ENCODE results near the gene DNASE1L2.

DNA sequence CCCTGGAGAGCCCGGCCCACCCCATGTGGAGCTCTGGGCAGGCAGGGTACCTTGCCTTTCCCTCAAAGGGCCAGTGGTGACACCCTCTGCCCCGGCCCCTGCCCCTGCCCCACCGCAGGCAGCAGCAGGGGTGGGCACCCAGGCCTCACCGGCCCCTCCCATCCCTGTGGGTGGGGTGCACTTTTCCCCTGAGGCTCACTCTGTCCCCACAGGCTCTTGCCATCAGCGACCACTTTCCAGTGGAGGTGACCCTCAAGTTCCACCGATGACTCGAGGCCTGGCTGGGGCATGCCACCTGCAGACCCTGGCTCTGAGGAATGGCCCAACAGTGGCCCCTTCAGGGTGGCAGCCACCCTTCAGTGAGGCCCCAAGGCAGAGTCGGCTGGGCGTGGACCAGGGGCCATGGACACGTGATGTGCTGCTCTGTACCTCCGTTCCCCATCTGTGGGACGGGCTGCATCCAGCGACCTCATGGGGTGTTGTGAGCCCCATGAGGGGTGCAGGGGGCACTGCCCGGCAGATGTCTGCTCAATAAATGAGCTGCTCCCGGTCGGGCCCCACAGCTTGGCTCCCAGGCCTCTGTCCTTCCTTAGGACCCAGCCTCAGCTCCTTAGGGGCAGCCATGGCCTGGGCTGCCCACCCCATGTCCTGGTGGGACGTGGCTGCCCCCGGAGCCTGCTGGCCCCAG is 2.0 kb downstream of the DNASE1L2 start:
- TF ChIP-seq, protein P1, sequence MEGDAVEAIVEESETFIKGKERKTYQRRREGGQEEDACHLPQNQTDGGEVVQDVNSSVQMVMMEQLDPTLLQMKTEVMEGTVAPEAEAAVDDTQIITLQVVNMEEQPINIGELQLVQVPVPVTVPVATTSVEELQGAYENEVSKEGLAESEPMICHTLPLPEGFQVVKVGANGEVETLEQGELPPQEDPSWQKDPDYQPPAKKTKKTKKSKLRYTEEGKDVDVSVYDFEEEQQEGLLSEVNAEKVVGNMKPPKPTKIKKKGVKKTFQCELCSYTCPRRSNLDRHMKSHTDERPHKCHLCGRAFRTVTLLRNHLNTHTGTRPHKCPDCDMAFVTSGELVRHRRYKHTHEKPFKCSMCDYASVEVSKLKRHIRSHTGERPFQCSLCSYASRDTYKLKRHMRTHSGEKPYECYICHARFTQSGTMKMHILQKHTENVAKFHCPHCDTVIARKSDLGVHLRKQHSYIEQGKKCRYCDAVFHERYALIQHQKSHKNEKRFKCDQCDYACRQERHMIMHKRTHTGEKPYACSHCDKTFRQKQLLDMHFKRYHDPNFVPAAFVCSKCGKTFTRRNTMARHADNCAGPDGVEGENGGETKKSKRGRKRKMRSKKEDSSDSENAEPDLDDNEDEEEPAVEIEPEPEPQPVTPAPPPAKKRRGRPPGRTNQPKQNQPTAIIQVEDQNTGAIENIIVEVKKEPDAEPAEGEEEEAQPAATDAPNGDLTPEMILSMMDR (IDR thresholded peaks at IDR 0.05 in 2 of 3, conservative IDR thresholded peaks at IDR 0.05 in 1 of 3; ENCODE audit: borderline replicate concordance in 1 of 3, insufficient read depth in 1 of 3, low read depth in 2 of 3, low read length in 2 of 3), result no peak
- no peak for TF ChIP-seq EZH2 (IDR thresholded peaks at IDR 0.05)
- TF ChIP-seq POLR2AphosphoS5 (IDR thresholded peaks at IDR 0.05; ENCODE audit: low read depth, low read length), result no peak
- no peak for TF ChIP-seq TCF7L2 (IDR thresholded peaks at IDR 0.05; ENCODE audit: borderline replicate concordance, extremely low read depth, insufficient read depth, insufficient read length)
- TF ChIP-seq POLR2A (IDR thresholded peaks at IDR 0.05; ENCODE audit: borderline replicate concordance, extremely low read depth, insufficient read depth, insufficient read length), result no peak
- TF ChIP-seq YY1 (IDR thresholded peaks at IDR 0.05; ENCODE audit: extremely low read depth, insufficient replicate concordance, low read depth, low read length), result no peak
- TF ChIP-seq, protein P2, sequence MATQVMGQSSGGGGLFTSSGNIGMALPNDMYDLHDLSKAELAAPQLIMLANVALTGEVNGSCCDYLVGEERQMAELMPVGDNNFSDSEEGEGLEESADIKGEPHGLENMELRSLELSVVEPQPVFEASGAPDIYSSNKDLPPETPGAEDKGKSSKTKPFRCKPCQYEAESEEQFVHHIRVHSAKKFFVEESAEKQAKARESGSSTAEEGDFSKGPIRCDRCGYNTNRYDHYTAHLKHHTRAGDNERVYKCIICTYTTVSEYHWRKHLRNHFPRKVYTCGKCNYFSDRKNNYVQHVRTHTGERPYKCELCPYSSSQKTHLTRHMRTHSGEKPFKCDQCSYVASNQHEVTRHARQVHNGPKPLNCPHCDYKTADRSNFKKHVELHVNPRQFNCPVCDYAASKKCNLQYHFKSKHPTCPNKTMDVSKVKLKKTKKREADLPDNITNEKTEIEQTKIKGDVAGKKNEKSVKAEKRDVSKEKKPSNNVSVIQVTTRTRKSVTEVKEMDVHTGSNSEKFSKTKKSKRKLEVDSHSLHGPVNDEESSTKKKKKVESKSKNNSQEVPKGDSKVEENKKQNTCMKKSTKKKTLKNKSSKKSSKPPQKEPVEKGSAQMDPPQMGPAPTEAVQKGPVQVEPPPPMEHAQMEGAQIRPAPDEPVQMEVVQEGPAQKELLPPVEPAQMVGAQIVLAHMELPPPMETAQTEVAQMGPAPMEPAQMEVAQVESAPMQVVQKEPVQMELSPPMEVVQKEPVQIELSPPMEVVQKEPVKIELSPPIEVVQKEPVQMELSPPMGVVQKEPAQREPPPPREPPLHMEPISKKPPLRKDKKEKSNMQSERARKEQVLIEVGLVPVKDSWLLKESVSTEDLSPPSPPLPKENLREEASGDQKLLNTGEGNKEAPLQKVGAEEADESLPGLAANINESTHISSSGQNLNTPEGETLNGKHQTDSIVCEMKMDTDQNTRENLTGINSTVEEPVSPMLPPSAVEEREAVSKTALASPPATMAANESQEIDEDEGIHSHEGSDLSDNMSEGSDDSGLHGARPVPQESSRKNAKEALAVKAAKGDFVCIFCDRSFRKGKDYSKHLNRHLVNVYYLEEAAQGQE (IDR thresholded peaks at IDR 0.05; ENCODE audit: low read depth), result no peak
- TF ChIP-seq SIN3A (IDR thresholded peaks at IDR 0.05; ENCODE audit: low read depth), result no peak; the same call in 1 of the 2 replicates
- TF ChIP-seq CEBPB (IDR thresholded peaks at IDR 0.05; ENCODE audit: low read depth), result no peak
- no peak for TF ChIP-seq ZBTB33 (IDR thresholded peaks at IDR 0.05; ENCODE audit: extremely low read depth, insufficient replicate concordance, low read length)
- no peak for TF ChIP-seq ZFX (IDR thresholded peaks at IDR 0.05)
- no peak for TF ChIP-seq JUND (IDR thresholded peaks at IDR 0.05)

All from HCT116 (cell line).